ENCODE results near the gene PRR3. TPM values are rescaled to one million over a fixed set of nuclear protein-coding genes. Genes with fewer than 3 reads are reported as not detected.

PRR3 gene
- polyA plus RNA-seq, 1 donor from 2014 or later, result 13.0 TPM

DNA sequence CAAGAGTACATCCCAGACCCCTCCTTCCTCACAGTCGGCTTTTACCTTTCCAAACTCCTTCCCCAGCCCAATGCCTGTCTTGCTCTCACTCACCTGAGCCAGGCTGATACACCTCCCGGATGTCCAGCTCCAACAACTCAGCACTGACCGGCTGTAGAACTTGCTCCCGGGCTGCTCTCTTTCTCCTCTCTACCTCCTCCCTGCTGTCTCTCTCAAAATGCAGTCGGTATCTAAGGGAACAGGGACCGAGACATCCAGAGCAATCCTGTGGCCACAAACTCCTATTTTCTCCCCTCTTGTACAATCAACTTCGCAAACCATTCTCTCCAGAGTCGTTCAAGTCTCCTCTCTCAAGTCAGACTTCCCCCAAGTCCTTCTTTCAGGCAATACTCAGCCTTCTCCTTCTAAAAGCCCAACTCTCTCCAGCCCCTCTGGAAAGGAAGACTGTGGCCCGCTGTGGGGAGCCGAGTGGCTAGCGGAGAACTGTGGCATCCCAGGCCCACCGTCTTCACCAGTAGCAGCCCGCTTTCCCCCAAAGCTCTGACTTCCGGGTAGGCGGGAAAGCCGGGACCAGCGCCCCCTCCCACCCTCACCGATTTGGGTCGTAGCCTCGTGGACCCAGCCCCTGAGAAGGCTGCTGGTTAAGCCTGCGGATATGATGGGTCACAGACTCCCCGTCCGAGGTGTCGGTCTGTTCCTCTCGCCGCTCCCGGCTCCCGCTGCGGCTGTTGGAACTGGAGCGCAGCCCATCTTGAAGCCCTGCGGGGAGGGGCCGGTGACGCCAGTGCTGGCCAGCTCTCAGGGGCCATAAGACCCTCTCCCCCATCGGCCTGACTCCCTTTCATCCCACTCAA lies 1.9 kb upstream of the PRR3 start:
- no peaks in the 10 kb centered on the region for H4K20me1 ChIP-seq (ENCODE audit: insufficient read depth)
- H3K9me2 ChIP-seq (ENCODE audit: insufficient read depth, low read length), result no peaks in the 10 kb centered on the region
- H3K9ac ChIP-seq (ENCODE audit: low read length), result peak overlapping the region; percentile 97
- peak overlapping the region; percentile 69 for H2AFZ ChIP-seq (ENCODE audit: low read depth, low read length)
- no peaks in the 10 kb centered on the region for H3K27me3 ChIP-seq (ENCODE audit: insufficient read depth, low read depth, low read length)
- H3K36me3 ChIP-seq (ENCODE audit: insufficient read depth, low read length), result no peaks in the 10 kb centered on the region
- H3K79me2 ChIP-seq (replicated peaks; ENCODE audit: insufficient read depth, low read length), result peaks cover 29% of the 10 kb centered on the region
- peak overlapping the region; percentile 91 for H3K4me2 ChIP-seq (ENCODE audit: low read length)
- no peaks in the 10 kb centered on the region for H3K9me3 ChIP-seq (ENCODE audit: low read length)
- TF ChIP-seq MXI1 (conservative IDR thresholded peaks at IDR 0.05; ENCODE audit: poor library complexity, severe bottlenecking), result no peak
- TF ChIP-seq EZH2 (IDR thresholded peaks at IDR 0.05; ENCODE audit: borderline replicate concordance, insufficient read depth, low read length, poor library complexity, severe bottlenecking), result no peak
- no peak for TF ChIP-seq POLR2AphosphoS5 (IDR thresholded peaks at IDR 0.05)
- TF ChIP-seq EP300 (conservative IDR thresholded peaks at IDR 0.05; ENCODE audit: poor library complexity, severe bottlenecking), result no peak
- peak overlapping the region; percentile 99 for H3K27ac ChIP-seq (ENCODE audit: low read length)
- H3F3A ChIP-seq (ENCODE audit: insufficient read depth, low read length, poor library complexity, severe bottlenecking), result no peaks in the 10 kb centered on the region
- H3K4me3 ChIP-seq (ENCODE audit: low read length), result peak overlapping the region; percentile 99

DNA sequence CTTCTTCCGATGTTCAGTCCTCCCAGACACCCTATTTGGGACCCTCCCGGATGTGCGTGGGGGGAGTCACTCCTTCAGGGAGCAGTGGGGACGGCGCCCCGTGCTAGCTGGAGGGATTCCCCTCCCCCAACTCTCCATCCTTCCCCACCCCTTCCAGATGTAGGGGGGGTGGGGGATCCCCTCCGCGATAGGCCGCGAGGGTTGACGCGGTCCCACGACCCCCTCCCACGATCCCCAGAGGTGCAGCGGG lies 1.4 kb upstream of the PRR3 start:
- Histone ChIP-seq H4K20me1 (ENCODE audit: insufficient read depth) (no peaks in the 10 kb centered on the region), H3K9me2 (ENCODE audit: insufficient read depth, low read length) (no peaks in the 10 kb centered on the region), H3K9ac (ENCODE audit: low read length) (peak overlapping the region; percentile 97), H3K27ac (ENCODE audit: low read length) (peak overlapping the region; percentile 99), H3K4me2 (ENCODE audit: low read length) (peak overlapping the region; percentile 91), H3K4me3 (ENCODE audit: low read length) (peak overlapping the region; percentile 99), H3K9me3 (ENCODE audit: low read length) (no peaks in the 10 kb centered on the region), H3K36me3 (ENCODE audit: insufficient read depth, low read length) (no peaks in the 10 kb centered on the region), H3F3A (ENCODE audit: insufficient read depth, low read length, poor library complexity, severe bottlenecking) (no peaks in the 10 kb centered on the region), H3K27me3 (ENCODE audit: insufficient read depth, low read depth, low read length) (no peaks in the 10 kb centered on the region), H2AFZ (ENCODE audit: low read depth, low read length) (peak overlapping the region; percentile 69), H3K79me2 (replicated peaks; ENCODE audit: insufficient read depth, low read length) (peaks cover 29% of the 10 kb centered on the region)
- peak; percentile 13 for TF ChIP-seq SMC3 (conservative IDR thresholded peaks at IDR 0.05; ENCODE audit: poor library complexity)
- TF ChIP-seq MXI1 (conservative IDR thresholded peaks at IDR 0.05; ENCODE audit: poor library complexity, severe bottlenecking), result peak; percentile 15
- no peak for TF ChIP-seq RAD21 (conservative IDR thresholded peaks at IDR 0.05)
- TF ChIP-seq EP300 (conservative IDR thresholded peaks at IDR 0.05; ENCODE audit: poor library complexity, severe bottlenecking), result no peak

DNA sequence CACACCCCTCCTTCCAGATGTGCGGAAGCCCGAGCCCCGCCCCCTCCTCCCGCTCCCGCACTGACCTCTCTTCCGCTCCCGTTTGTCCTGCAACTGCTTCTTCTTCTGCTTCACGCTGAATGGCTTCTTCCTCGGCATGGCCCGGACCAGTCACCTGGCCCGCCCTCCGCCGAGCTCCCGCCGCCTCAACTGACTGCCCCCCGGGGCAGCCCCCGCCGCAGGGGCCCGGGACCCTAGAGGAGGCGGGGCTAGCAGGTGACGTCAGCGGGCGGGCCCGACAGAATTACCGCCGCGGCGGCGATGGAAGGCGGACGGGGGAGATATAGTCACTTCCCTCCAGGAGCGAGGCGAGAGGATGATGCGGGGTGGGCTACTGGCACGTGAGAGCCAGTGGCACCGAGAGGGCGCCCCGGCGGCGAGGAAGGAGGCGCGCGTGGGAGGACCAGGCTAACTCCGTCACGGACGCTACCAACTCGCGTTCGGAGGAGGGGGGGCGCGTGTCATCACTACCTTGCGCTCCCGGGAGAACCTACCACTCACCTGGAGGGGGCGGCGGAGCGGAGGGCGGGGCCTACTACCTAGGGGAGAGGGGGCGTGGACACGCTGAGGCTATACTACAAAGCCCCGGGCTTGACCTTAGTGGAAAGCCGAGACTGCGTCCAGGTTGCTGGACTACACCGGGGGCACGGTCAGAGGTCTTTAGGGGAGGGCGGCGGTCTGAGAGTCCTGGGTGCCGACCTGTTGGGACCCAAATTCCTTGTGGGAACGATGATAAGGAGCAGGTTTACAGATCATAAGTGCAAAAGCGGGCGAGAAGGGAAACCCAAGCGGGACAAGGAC lies 809 bp upstream of the PRR3 start, which contains the start of gene GNL1:
Gene GNL1 (minus strand): TSS at position 424 of the 840 bp plus-strand sequence. CDS start 286 bp downstream, at position 138.
- Histone ChIP-seq H3K36me3 (ENCODE audit: insufficient read depth, low read length) (peaks cover under 1% of the 10 kb centered on the region), H3F3A (ENCODE audit: insufficient read depth, low read length, poor library complexity, severe bottlenecking) (no peaks in the 10 kb centered on the region), H2AFZ (ENCODE audit: low read depth, low read length) (peak within 1 kb of the TSS; percentile 88), H3K4me2 (ENCODE audit: low read length) (peak within 1 kb of the TSS; percentile 92), H3K4me3 (ENCODE audit: low read length) (peak within 1 kb of the TSS; percentile 99), H3K27me3 (ENCODE audit: insufficient read depth, low read depth, low read length) (no peaks in the 10 kb centered on the region), H3K9me2 (ENCODE audit: insufficient read depth, low read length) (no peaks in the 10 kb centered on the region), H3K9me3 (ENCODE audit: low read length) (no peaks in the 10 kb centered on the region), H4K20me1 (ENCODE audit: insufficient read depth) (no peaks in the 10 kb centered on the region), H3K27ac (ENCODE audit: low read length) (peak within 1 kb of the TSS; percentile 99), H3K9ac (ENCODE audit: low read length) (peak within 1 kb of the TSS; percentile 97), H3K79me2 (replicated peaks; ENCODE audit: insufficient read depth, low read length) (peaks cover 29% of the 10 kb centered on the region)
- TF ChIP-seq EZH2 (IDR thresholded peaks at IDR 0.05; ENCODE audit: borderline replicate concordance, insufficient read depth, low read length, poor library complexity, severe bottlenecking) (no peak), EP300 (conservative IDR thresholded peaks at IDR 0.05; ENCODE audit: poor library complexity, severe bottlenecking) (peak; percentile 66), TAF1 (IDR thresholded peaks at IDR 0.05; ENCODE audit: low read depth) (peak; percentile 18), RAD21 (conservative IDR thresholded peaks at IDR 0.05) (no peak), POLR2AphosphoS5 (IDR thresholded peaks at IDR 0.05) (peak; percentile 94), MXI1 (conservative IDR thresholded peaks at IDR 0.05; ENCODE audit: poor library complexity, severe bottlenecking) (no peak)
- TF ChIP-seq, protein P1, sequence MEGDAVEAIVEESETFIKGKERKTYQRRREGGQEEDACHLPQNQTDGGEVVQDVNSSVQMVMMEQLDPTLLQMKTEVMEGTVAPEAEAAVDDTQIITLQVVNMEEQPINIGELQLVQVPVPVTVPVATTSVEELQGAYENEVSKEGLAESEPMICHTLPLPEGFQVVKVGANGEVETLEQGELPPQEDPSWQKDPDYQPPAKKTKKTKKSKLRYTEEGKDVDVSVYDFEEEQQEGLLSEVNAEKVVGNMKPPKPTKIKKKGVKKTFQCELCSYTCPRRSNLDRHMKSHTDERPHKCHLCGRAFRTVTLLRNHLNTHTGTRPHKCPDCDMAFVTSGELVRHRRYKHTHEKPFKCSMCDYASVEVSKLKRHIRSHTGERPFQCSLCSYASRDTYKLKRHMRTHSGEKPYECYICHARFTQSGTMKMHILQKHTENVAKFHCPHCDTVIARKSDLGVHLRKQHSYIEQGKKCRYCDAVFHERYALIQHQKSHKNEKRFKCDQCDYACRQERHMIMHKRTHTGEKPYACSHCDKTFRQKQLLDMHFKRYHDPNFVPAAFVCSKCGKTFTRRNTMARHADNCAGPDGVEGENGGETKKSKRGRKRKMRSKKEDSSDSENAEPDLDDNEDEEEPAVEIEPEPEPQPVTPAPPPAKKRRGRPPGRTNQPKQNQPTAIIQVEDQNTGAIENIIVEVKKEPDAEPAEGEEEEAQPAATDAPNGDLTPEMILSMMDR (IDR thresholded peaks at IDR 0.05; ENCODE audit: poor library complexity, severe bottlenecking), result peak; percentile 34
- TF ChIP-seq, protein P2, sequence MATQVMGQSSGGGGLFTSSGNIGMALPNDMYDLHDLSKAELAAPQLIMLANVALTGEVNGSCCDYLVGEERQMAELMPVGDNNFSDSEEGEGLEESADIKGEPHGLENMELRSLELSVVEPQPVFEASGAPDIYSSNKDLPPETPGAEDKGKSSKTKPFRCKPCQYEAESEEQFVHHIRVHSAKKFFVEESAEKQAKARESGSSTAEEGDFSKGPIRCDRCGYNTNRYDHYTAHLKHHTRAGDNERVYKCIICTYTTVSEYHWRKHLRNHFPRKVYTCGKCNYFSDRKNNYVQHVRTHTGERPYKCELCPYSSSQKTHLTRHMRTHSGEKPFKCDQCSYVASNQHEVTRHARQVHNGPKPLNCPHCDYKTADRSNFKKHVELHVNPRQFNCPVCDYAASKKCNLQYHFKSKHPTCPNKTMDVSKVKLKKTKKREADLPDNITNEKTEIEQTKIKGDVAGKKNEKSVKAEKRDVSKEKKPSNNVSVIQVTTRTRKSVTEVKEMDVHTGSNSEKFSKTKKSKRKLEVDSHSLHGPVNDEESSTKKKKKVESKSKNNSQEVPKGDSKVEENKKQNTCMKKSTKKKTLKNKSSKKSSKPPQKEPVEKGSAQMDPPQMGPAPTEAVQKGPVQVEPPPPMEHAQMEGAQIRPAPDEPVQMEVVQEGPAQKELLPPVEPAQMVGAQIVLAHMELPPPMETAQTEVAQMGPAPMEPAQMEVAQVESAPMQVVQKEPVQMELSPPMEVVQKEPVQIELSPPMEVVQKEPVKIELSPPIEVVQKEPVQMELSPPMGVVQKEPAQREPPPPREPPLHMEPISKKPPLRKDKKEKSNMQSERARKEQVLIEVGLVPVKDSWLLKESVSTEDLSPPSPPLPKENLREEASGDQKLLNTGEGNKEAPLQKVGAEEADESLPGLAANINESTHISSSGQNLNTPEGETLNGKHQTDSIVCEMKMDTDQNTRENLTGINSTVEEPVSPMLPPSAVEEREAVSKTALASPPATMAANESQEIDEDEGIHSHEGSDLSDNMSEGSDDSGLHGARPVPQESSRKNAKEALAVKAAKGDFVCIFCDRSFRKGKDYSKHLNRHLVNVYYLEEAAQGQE (IDR thresholded peaks at IDR 0.05; ENCODE audit: borderline replicate concordance), result peak; percentile 87
